ENCODE results near the gene MPND. TPM values are rescaled to one million over a fixed set of nuclear protein-coding genes. Genes with fewer than 3 reads are reported as not detected.

MPND gene
- total RNA-seq, 4 donors from 2014 or later: 5.3 to 9.2 (median 7.6) TPM

- Histone ChIP-seq H3K9me3 (no peaks in the 10 kb centered on the region), H3K4me1 (peaks cover 0 to 3% (median 0%) of the 10 kb centered on the region in 4 donors), H3K27me3 (peaks cover 0 to 68% (median 0%) of the 10 kb centered on the region in 4 donors), H3K4me3 (no peak overlapping the region), H3K36me3 (no peaks in the 10 kb centered on the region), H3K27ac (replicated peaks in 1 of 4) (no peak overlapping the region)
- intact Hi-C loops (cut with DNase I): no loop called here
- 83% methylated on average over 20 of the region's 27 CpGs for WGBS
- no peak for DNase-seq (ENCODE audit: extremely low spot score)
- TF ChIP-seq POLR2AphosphoS5 (IDR thresholded peaks at IDR 0.05) (no peak), CTCF (IDR thresholded peaks at IDR 0.05) (no peak), EP300 (IDR thresholded peaks at IDR 0.05) (no peak), POLR2A (IDR thresholded peaks at IDR 0.05; ENCODE audit: low read depth) (no peak)
Measured at GRCh38 chr19:4297901-4298809, 45.2 kb upstream of the MPND start.

- Histone ChIP-seq H3K36me3 (no peaks in the 10 kb centered on the region), H3K9me3 (no peaks in the 10 kb centered on the region), H3K27ac (replicated peaks in 1 of 4) (no peak overlapping the region), H3K4me1 (peaks cover 0 to 3% (median 0%) of the 10 kb centered on the region in 4 donors), H3K4me3 (no peak overlapping the region), H3K27me3 (peaks cover 0 to 76% (median 3%) of the 10 kb centered on the region in 4 donors)
- WGBS: 77% methylated on average over 8 of the region's 8 CpGs
- intact Hi-C loops (cut with DNase I): no loop called here
- no peak for DNase-seq (ENCODE audit: extremely low spot score)
- no peak for TF ChIP-seq POLR2AphosphoS5 (IDR thresholded peaks at IDR 0.05)
- no peak for TF ChIP-seq POLR2A (IDR thresholded peaks at IDR 0.05; ENCODE audit: low read depth)
- TF ChIP-seq CTCF (IDR thresholded peaks at IDR 0.05): no peak
- no peak for TF ChIP-seq EP300 (IDR thresholded peaks at IDR 0.05)
Measured at GRCh38 chr19:4298810-4299550, 44.4 kb upstream of the MPND start.

- H3K36me3 ChIP-seq: no peaks in the 10 kb centered on the region
- DNase-seq (ENCODE audit: extremely low spot score): no peak
- H3K27ac ChIP-seq (replicated peaks in 1 of 4): no peak overlapping the region
- H3K4me3 ChIP-seq: no peak overlapping the region
- intact Hi-C loops (cut with DNase I): no loop called here
- H3K9me3 ChIP-seq: no peaks in the 10 kb centered on the region
- peaks cover 0 to 80% (median 19%) of the 10 kb centered on the region in 4 donors for H3K27me3 ChIP-seq
- TF ChIP-seq EP300 (IDR thresholded peaks at IDR 0.05) (no peak), POLR2AphosphoS5 (IDR thresholded peaks at IDR 0.05) (no peak)
- 91% methylated on average over 3 of the region's 3 CpGs for WGBS
- H3K4me1 ChIP-seq: peaks cover 0 to 10% (median 7%) of the 10 kb centered on the region in 4 donors
Measured at GRCh38 chr19:4300589-4300988, 42.8 kb upstream of the MPND start.

GRCh38 chr19:4301590-4302242 lies 41.6 kb upstream of the MPND start:
- Histone ChIP-seq H3K27me3 (peaks cover 0 to 80% (median 19%) of the 10 kb centered on the region in 4 donors), H3K4me3 (no peak overlapping the region), H3K36me3 (no peaks in the 10 kb centered on the region), H3K27ac (replicated peaks in 1 of 4) (no peak overlapping the region), H3K9me3 (no peaks in the 10 kb centered on the region), H3K4me1 (peaks cover 0 to 8% (median 7%) of the 10 kb centered on the region in 4 donors)
- WGBS: 63% methylated on average over 13 of the region's 13 CpGs
- no peak for TF ChIP-seq CTCF (IDR thresholded peaks at IDR 0.05)
- TF ChIP-seq POLR2AphosphoS5 (IDR thresholded peaks at IDR 0.05): no peak
- no peak for TF ChIP-seq POLR2A (IDR thresholded peaks at IDR 0.05; ENCODE audit: low read depth)
- TF ChIP-seq EP300 (IDR thresholded peaks at IDR 0.05): no peak
- intact Hi-C loops (cut with DNase I): no loop called here
- DNase-seq (ENCODE audit: extremely low spot score): no peak

Data from esophagus muscularis mucosa (tissue), 4 donors.